HepG2 (cell line): ENCODE data around the gene RAB3D. TPM values are rescaled to one million over a fixed set of nuclear protein-coding genes. Genes with fewer than 3 reads are reported as not detected.

Source experiments
- ATAC-seq: fragments of 200-7000 bp; cut with Tn5 transposase; 3 replicates; pipeline ENCODE4 v1.9.1; 2020; ENCODE audit warnings: mild to moderate bottlenecking, moderate library complexity
- BruUV-seq: library from RNA; stranded (reverse); fragments of 400-500 nt; replicated peaks from 2 replicates; lab custom pipeline; 2021; lab: Mats Ljungman, UMichigan
- CTCF ChIA-PET: fragments of 300-600 bp; formaldehyde crosslinking; extraction: SDS; loops from one replicate; lab custom pipeline; 2021; ENCODE audit warnings: low total read pairs, inconsistent platforms, low intra/inter-chr PET ratio; lab: Yijun Ruan, JAX
- POLR2A ChIA-PET: fragments of 350-600 bp; sonication (Branson Sonifier 250); formaldehyde crosslinking; loops from one replicate; lab custom pipeline; 2020; ENCODE audit warnings: antibody characterized with exemption, inconsistent platforms; lab: Yijun Ruan, JAX
- DNase-seq: peaks from one replicate; pipeline ENCODE4 v3.0.0-alpha.2; 2015; ENCODE audit warnings: low spot score
- FAIRE-seq: peaks from 3 replicates; lab custom pipeline; 2011; peaks lifted over from hg19 to GRCh38; lab: Jason Lieb, UNC
- H2AFZ ChIP-seq: one replicate; pipeline ENCODE4 v1.6.1; 2011; ENCODE audit warnings: low read length, inconsistent platforms
- H3K27ac ChIP-seq: fragments of 300-600 bp; 3 replicates; pipeline ENCODE4 v1.8.0; 2011; ENCODE audit warnings: mixed run types, mild to moderate bottlenecking, mixed read lengths, low read length, inconsistent platforms; ENCODE audit not compliant: insufficient read depth; ENCODE audit errors: extremely low read length
- H3K27me3 ChIP-seq, 2 experiments: fragments of 200-600 bp in 1 of 2; 2 replicates in 1 of 2; 3 replicates in 1 of 2; pipeline versions ENCODE4 v1.6.0 to v1.8.0; 2011; ENCODE audit warnings: low read length in 2 of 2, mild to moderate bottlenecking in 2 of 2, moderate library complexity in 2 of 2, inconsistent platforms in 1 of 2; ENCODE audit not compliant: insufficient read depth in 2 of 2, control insufficient read depth in 1 of 2
- H3K36me3 ChIP-seq, 2 experiments: fragments of 200-600 bp in 1 of 2; replicated peaks in 1 of 2; 2 replicates in 1 of 2; 3 replicates in 1 of 2; pipeline versions ENCODE4 v1.5.1 to v1.8.0; 2011; ENCODE audit warnings: low read length in 2 of 2, inconsistent platforms in 1 of 2; ENCODE audit not compliant: insufficient read depth in 2 of 2, control insufficient read depth in 1 of 2
- H3K4me1 ChIP-seq: 2 replicates; pipeline ENCODE4 v1.5.1; 2012; ENCODE audit warnings: low read length, inconsistent platforms; ENCODE audit not compliant: insufficient read depth
- H3K4me2 ChIP-seq: 2 replicates; pipeline ENCODE4 v1.6.0; 2011; ENCODE audit warnings: low read depth, low read length, inconsistent platforms
- H3K4me3 ChIP-seq, 3 experiments: fragments of 200-600 bp in 1 of 3; sonication (generic), shearing (Covaris generic) in 1 of 3; replicated peaks in 1 of 3; 2 replicates each; pipeline ENCODE4 v1.5.1; 2011 to 2016; ENCODE audit warnings: low read length in 3 of 3, inconsistent platforms in 2 of 3, low read depth in 2 of 3, mild to moderate bottlenecking in 2 of 3, control low read depth in 1 of 3, mixed read lengths in 1 of 3; ENCODE audit not compliant: insufficient read depth in 1 of 3
- H3K79me2 ChIP-seq: one replicate; pipeline ENCODE4 v1.6.1; 2011; ENCODE audit warnings: low read length, inconsistent platforms; ENCODE audit not compliant: insufficient read depth
- H3K9ac ChIP-seq: 2 replicates; pipeline ENCODE4 v1.6.0; 2011; ENCODE audit warnings: mild to moderate bottlenecking, low read depth, low read length, inconsistent platforms; ENCODE audit not compliant: insufficient read depth
- H3K9me3 ChIP-seq: 2 replicates; pipeline ENCODE4 v1.5.1; 2012; ENCODE audit warnings: mild to moderate bottlenecking, low read length
- H4K20me1 ChIP-seq: 2 replicates; pipeline ENCODE4 v1.6.0; 2011; ENCODE audit warnings: inconsistent platforms, mild to moderate bottlenecking, low read length, moderate library complexity; ENCODE audit not compliant: insufficient read depth
- AGO1 ChIP-seq: fragments of 200-400 bp; formaldehyde crosslinking; IDR thresholded peaks from 2 replicates; pipeline ENCODE4 v1.6.1; 2017; ENCODE audit warnings: mild to moderate bottlenecking, low read depth, low read length, moderate library complexity; ENCODE audit not compliant: poor library complexity, severe bottlenecking
- ARID2 ChIP-seq: sonication (generic); formaldehyde crosslinking; IDR thresholded peaks from 2 replicates; pipeline ENCODE4 v1.8.1; 2022; ENCODE audit warnings: mild to moderate bottlenecking, missing genetic modification reagents, borderline replicate concordance
- EZH2 ChIP-seq: conservative IDR thresholded peaks from 2 replicates; pipeline ENCODE4 v1.6.1; 2012; ENCODE audit warnings: mild to moderate bottlenecking, low read depth, low read length, moderate library complexity
- GATA4 ChIP-seq: sonication (generic); IDR thresholded peaks from 2 replicates; pipeline ENCODE4 v1.6.1; 2016; ENCODE audit warnings: antibody characterized with exemption, low read depth, borderline replicate concordance
- GRHL1 ChIP-seq: sonication (generic); formaldehyde crosslinking; conservative IDR thresholded peaks from 2 replicates; pipeline ENCODE4 v1.8.0; 2022; ENCODE audit warnings: missing genetic modification reagents
- ISL2 ChIP-seq: sonication (generic); formaldehyde crosslinking; IDR thresholded peaks from 2 replicates; pipeline ENCODE4 v1.5.0; 2020; ENCODE audit warnings: missing genetic modification reagents
- MAFG ChIP-seq: sonication (generic); formaldehyde crosslinking; IDR thresholded peaks from 2 replicates; pipeline ENCODE4 v1.5.1; 2020; ENCODE audit warnings: mild to moderate bottlenecking, missing genetic modification reagents
- MIXL1 ChIP-seq: IDR thresholded peaks from 2 replicates; pipeline ENCODE4 v1.6.1; 2016
- NR2F1 ChIP-seq, 2 experiments: fragments of 450-650 bp in 1 of 2; formaldehyde crosslinking in 1 of 2; IDR thresholded peaks; 2 replicates each; pipeline versions ENCODE4 v1.5.0 to v1.6.1; 2016 to 2020; ENCODE audit warnings: mild to moderate bottlenecking in 1 of 2, missing compliant biosample characterization in 1 of 2, missing genetic modification reagents in 1 of 2, moderate library complexity in 1 of 2
- PAWR ChIP-seq: sonication (generic); formaldehyde crosslinking; IDR thresholded peaks from 2 replicates; pipeline ENCODE4 v1.4.0; 2020; ENCODE audit warnings: missing genetic modification reagents, mild to moderate bottlenecking, borderline replicate concordance
- SNAPC5 ChIP-seq: sonication (generic); formaldehyde crosslinking; IDR thresholded peaks from 2 replicates; pipeline ENCODE4 v1.8.1; 2023; ENCODE audit warnings: mild to moderate bottlenecking, missing genetic modification reagents, borderline replicate concordance
- ZBTB1 ChIP-seq: sonication (generic); formaldehyde crosslinking; IDR thresholded peaks from 2 replicates; pipeline ENCODE4 v1.4.0; 2020; ENCODE audit warnings: missing genetic modification reagents, borderline replicate concordance
- ZKSCAN1 ChIP-seq: fragments of 150-350 bp; IDR thresholded peaks from 2 replicates; pipeline ENCODE4 v1.6.1; 2014; ENCODE audit warnings: low read length
- ZNF512 ChIP-seq: sonication (generic); formaldehyde crosslinking; IDR thresholded peaks from 2 replicates; pipeline ENCODE4 v1.4.0; 2020; ENCODE audit warnings: mild to moderate bottlenecking, missing genetic modification reagents
- ZNF768 ChIP-seq: sonication (generic); formaldehyde crosslinking; IDR thresholded peaks from 2 replicates; pipeline ENCODE4 v1.4.0; 2020; ENCODE audit warnings: missing genetic modification reagents
- WGBS: methylation state at CpG from one replicate; pipeline ENCODE4 v1.1.6; 2017; ENCODE audit warnings: low lambda C conversion rate; 5-methylcytosine and 5-hydroxymethylcytosine counted together
- in situ Hi-C: cut with HindIII; loops from 2 replicates; pipeline ENCODE4 v1.10.0; 2017; ENCODE audit warnings: low pct_unique_long_range_greater_than_20kb; ENCODE audit not compliant: extremely low pct_ligation_motif_present
- intact Hi-C: fragments of 100-400 bp; cut with micrococcal nuclease; formaldehyde crosslinking; loops from one replicate; pipeline ENCODE4 v1.10.0; 2022; ENCODE audit not compliant: unreplicated experiment
- polyA plus RNA-seq, 8 experiments: library from polyadenylated mRNA; depleted of rRNA in 3 of 8; stranded (reverse) in 7 of 8; unstranded in 1 of 8; fragments of >200 nt; fragmentation: Illumina TruSeq in 4 of 8; extraction: Trizol in 4 of 8; gene quantifications; 2 replicates each; pipeline versions ENCODE4 v1.2.1 to v1.2.3, GENCODE V29; 2011 to 2016; ENCODE audit warnings: low read depth in 4 of 8, missing spikeins in 1 of 8, mixed read lengths in 1 of 8; ENCODE audit not compliant: insufficient read depth in 1 of 8
- total RNA-seq, 5 experiments: library from RNA; depleted of rRNA; stranded (reverse); fragments of >200 nt; fragmentation: Illumina TruSeq; extraction: Trizol; gene quantifications; 2 replicates each; pipeline ENCODE4 v1.2.3, GENCODE V29; 2016; ENCODE audit warnings: low read depth in 1 of 5
- TF ChIP-seq, protein P1 (sequence below): sonication (generic); formaldehyde crosslinking; IDR thresholded peaks from 2 replicates; pipeline ENCODE4 v1.4.0; 2020; ENCODE audit warnings: missing genetic modification reagents, borderline replicate concordance

Gene RAB3D
- total and polyA plus RNA-seq, 2 of the 13 experiments (the other 11 are each of a cell fraction or from before 2014, with no cell fraction given), result 2.0 to 16.1 TPM

GRCh38 chr19:11355160-11356073 lies 16.0 kb upstream of the RAB3D start, which contains the start of gene PLPPR2:
TSS of gene PLPPR2 (plus strand) at chr19:11355432. CDS start at chr19:11357674, 2,242 bp downstream.
- H3K79me2 ChIP-seq, result no peaks in the 10 kb centered on the region
- POLR2A ChIA-PET, result no interaction called here
- peak within 1 kb of the TSS; percentile 78 for H3K4me2 ChIP-seq
- 4% methylated on average over 25 of the region's 62 CpGs for WGBS
- H2AFZ ChIP-seq, result no peak within 1 kb of the TSS
- DNase-seq, result peak; percentile 68
- FAIRE-seq, result no peak
- H3K27ac ChIP-seq, result no peak within 1 kb of the TSS
- H4K20me1 ChIP-seq, result no peaks in the 10 kb centered on the region
- peak within 1 kb of the TSS; percentile 60; the same call in 1 of the 2 replicates for H3K9ac ChIP-seq
- H3K4me3 ChIP-seq, result peak within 1 kb of the TSS; percentile 54 to 69 (median 66); a peak in 5 of 6 replicates
- no peaks in the 10 kb centered on the region for H3K36me3 ChIP-seq
- no peaks in the 10 kb centered on the region for H3K27me3 ChIP-seq
- in situ Hi-C loops (no loop called here), intact Hi-C loops (no loop called here)
- CTCF ChIA-PET, result no interaction called here
- H3K9me3 ChIP-seq, result no peaks in the 10 kb centered on the region
- H3K4me1 ChIP-seq, result peaks cover 10% of the 10 kb centered on the region
- no TSS peak for BruUV-seq
- ATAC-seq, result peak; percentile 86
- TF ChIP-seq EZH2, result no peak
- no peak for TF ChIP-seq ISL2 (CRISPR knock-in tag)
- no peak for TF ChIP-seq ARID2 (CRISPR knock-in tag)
- no peak for TF ChIP-seq MAFG (CRISPR knock-in tag)
- TF ChIP-seq PAWR, result no peak
- TF ChIP-seq ZNF768 (CRISPR knock-in tag), result no peak
- TF ChIP-seq GATA4, result no peak
- no peak for TF ChIP-seq NR2F1 (CRISPR knock-in tag; IDR thresholded peaks at IDR 0.05)
- peak; percentile 94 for TF ChIP-seq AGO1
- TF ChIP-seq SNAPC5, result no peak
- TF ChIP-seq GRHL1 (CRISPR knock-in tag), result no peak
- TF ChIP-seq, protein P1, sequence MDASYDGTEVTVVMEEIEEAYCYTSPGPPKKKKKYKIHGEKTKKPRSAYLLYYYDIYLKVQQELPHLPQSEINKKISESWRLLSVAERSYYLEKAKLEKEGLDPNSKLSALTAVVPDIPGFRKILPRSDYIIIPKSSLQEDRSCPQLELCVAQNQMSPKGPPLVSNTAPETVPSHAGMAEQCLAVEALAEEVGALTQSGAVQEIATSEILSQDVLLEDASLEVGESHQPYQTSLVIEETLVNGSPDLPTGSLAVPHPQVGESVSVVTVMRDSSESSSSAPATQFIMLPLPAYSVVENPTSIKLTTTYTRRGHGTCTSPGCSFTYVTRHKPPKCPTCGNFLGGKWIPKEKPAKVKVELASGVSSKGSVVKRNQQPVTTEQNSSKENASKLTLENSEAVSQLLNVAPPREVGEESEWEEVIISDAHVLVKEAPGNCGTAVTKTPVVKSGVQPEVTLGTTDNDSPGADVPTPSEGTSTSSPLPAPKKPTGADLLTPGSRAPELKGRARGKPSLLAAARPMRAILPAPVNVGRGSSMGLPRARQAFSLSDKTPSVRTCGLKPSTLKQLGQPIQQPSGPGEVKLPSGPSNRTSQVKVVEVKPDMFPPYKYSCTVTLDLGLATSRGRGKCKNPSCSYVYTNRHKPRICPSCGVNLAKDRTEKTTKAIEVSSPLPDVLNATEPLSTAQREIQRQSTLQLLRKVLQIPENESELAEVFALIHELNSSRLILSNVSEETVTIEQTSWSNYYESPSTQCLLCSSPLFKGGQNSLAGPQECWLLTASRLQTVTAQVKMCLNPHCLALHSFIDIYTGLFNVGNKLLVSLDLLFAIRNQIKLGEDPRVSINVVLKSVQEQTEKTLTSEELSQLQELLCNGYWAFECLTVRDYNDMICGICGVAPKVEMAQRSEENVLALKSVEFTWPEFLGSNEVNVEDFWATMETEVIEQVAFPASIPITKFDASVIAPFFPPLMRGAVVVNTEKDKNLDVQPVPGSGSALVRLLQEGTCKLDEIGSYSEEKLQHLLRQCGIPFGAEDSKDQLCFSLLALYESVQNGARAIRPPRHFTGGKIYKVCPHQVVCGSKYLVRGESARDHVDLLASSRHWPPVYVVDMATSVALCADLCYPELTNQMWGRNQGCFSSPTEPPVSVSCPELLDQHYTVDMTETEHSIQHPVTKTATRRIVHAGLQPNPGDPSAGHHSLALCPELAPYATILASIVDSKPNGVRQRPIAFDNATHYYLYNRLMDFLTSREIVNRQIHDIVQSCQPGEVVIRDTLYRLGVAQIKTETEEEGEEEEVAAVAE (CRISPR knock-in tag), result no peak
- no peak for TF ChIP-seq ZBTB1 (CRISPR knock-in tag)
- no peak for TF ChIP-seq MIXL1 (CRISPR knock-in tag)
- no peak for TF ChIP-seq ZNF512 (CRISPR knock-in tag)
- TF ChIP-seq ZKSCAN1, result no peak
